HG02759 (cell line): ENCODE measurements around the gene PTAFR.

Source experiments
- ATAC-seq: cut with Tn5 transposase; IDR thresholded peaks from one replicate; pipeline ENCODE4 v1.9.1; 2021; ENCODE audit warnings: mild to moderate bottlenecking, moderate library complexity; ENCODE audit not compliant: unreplicated experiment

PTAFR gene

DNA sequence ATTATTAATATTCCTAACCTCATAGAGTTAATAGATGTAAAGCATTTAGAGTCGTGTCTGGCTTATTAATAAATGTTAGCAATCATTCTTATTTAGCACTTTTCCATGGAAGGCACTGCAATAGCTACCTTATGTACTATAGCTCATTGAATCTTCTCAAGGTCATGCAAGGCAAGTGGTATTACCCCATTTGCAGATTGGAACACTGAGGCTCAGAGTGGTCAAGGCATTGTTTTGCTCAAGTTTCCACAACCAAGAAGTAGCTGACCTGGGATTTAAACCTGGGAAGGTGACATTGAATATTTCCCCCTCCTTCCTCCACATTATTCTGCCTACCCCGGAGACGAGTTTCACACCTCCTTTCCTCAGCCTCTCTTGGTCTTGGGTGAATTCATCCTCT, 50.3 kb downstream of the PTAFR start:
- no peak for ATAC-seq

DNA sequence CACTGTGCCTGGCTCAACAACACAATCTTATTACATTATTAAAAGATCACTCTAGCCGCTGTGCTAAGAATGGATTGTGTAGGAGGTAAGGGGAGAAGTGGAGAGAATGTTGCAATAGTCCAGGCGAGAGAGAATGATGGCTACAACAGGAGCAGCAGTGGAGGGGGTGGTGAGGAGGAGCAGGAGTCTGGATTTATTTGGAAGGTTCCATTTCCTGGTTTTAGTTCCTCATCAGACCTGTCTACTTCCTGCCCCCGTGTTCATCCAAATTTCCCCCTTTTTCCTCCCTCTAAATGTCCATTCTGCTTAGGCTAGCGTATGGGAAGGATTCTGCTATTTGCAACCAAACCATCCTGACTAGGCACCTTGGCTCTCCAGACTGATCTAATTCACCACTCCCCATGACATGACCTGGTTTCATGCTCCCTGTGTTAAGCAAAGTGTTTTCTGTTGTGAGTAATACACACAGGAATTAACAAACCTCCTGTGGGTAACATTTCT, 53.0 kb downstream of the PTAFR start:
- no peak for ATAC-seq

GRCh38 chr1:28122183-28122582, 54.3 kb downstream of the PTAFR start:
- ATAC-seq, result no peak

- ATAC-seq, result no peak
Measured at GRCh38 chr1:28119556-28119955, 56.9 kb downstream of the PTAFR start.

DNA sequence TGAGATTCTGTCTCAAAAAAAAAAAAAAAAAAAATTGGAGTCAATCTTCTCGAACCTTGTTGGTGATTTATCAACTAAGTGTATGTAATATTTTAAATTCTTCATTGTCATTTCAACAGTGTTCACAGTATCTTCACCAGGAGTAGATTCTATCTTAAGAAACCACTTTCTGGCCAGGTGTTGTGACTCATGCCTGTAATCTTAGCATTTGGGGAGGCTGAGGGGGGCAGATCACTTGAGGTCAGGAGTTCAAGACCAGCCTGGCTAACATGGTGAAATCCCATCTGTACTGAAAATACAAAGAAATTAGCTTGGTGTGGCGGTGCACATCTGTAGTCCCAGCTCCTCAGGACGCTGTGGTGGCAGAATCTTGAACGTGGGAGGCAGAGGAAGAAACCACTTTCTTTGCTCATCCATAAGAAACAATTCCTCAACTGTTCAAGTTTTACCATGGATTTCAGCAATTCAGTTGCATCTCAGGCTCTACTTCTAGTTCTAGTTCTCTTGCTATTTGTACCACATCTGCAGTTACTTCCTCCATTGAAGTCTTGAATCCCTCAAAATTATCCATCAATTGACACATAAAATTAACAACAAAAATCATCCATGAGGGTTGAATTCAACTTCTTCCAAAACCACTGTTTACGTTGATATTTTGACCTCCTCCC, 57.7 kb downstream of the PTAFR start:
- ATAC-seq, result no peak

- ATAC-seq, result no peak
Measured at GRCh38 chr1:28115267-28115666, 61.2 kb downstream of the PTAFR start.

DNA sequence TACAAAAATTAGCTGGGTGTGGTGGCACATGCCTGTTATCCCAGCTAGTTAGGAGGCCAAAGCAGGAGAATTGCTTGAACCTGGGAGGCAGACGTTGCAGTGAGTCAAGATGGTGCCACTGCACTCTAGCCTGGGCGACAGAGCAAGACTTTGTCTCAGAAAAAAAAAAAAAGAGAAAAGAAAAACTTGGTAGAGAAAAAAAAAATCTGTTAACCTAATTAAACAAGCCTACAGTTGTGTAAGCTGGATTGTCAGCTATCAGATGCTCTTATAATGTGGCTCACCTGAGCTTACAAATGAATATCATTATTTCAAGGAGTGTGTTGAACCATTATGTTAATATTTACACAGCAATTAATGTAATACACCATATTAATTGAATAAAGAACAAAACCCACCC, 61.6 kb downstream of the PTAFR start:
- ATAC-seq, result no peak

DNA sequence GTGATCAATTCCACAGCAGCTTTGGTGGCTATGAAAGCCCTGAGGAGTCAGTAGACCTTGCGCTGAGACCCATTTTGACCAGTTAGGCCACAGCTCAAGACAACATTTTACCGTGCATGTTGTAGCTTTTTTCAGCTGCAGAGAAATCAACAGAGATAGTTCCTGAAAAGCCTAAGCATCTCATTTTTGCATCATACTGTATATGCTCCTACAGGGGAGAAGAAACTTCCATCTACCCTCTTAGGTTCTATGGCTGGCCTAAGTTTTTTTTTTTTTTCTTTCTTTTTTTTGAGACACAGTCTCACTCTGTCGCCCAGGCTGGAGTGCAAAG, 63.3 kb downstream of the PTAFR start:
- no peak for ATAC-seq

GRCh38 chr1:28112388-28113241, 63.9 kb downstream of the PTAFR start:
- ATAC-seq, result no peak

GRCh38 chr1:28111157-28111556, 65.3 kb downstream of the PTAFR start:
- no peak for ATAC-seq

GRCh38 chr1:28110555-28110954, 65.9 kb downstream of the PTAFR start:
- ATAC-seq, result no peak

- no peak for ATAC-seq
Measured at GRCh38 chr1:28109639-28110038, 66.9 kb downstream of the PTAFR start.

DNA sequence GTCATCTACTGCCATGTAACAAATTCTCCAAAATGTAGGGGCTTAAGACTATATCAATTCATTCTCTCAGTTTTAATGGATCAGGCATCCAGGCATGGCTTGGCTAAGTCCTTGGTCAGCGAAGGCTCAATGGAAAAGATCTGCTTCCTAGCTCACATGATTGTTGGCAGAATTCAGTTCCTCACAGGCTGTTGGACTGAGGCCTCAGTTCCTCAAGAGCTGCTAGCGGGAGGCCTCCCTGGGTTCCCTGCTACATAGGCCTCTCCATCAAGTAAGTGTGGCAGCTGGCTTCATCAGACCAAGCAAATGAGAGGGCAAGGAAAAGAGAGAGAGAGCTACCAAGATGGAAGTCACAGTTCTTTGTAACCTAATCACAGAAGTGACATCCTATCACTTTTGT, 68.5 kb downstream of the PTAFR start:
- ATAC-seq, result no peak

DNA sequence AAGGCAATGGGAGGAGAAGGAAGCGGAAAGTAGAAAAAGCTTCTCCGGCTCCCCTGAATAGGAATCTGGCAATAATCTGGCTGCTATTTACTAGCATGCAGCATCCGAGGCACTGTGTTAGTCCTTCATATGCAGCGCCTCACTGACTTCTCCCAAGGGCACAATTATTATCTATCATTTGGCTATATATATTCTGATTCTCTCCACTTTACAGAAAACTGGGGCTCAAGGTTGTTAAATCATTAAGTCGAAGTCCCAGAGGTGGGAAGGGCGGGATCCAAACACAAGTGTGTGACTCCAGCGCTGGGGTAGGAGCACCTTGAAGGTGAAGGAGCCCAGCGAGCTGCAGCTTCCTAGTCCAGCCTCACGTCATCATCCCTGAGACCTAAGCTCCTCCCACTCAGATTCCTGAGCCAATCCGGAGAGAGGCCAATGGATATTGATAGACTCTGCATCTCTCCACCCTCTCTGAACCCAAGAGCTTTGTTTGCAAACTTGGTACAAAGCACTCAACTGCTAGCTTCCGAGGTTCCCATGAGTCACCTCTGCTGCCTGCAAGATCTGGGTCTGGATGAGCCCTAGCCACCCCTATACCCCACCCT, 71.5 kb downstream of the PTAFR start:
- no peak for ATAC-seq

DNA sequence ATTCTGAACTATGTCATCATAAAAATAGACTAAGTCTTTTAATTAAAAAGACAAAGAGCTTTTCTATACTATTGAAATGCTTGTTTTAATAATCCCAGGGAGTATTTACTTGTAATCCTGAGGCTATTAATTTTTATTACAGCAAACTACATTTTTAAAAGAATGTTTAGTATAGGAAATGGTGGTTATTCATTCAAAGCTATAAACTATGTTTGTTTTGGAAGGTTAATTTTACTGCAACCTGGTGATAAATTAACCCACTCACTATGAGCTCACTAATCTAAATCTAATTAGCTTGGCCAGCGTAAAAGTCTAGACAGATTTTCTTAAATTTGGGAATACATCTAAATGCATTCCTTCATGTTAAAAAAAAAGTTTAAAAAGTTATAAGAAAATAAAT, 74.3 kb downstream of the PTAFR start:
- no peak for ATAC-seq

- ATAC-seq, result no peak
Measured at GRCh38 chr1:28099050-28099769, 77.3 kb downstream of the PTAFR start.
